Measurements from ENCODE around the gene EMILIN2.

The EMILIN2 gene

DNA sequence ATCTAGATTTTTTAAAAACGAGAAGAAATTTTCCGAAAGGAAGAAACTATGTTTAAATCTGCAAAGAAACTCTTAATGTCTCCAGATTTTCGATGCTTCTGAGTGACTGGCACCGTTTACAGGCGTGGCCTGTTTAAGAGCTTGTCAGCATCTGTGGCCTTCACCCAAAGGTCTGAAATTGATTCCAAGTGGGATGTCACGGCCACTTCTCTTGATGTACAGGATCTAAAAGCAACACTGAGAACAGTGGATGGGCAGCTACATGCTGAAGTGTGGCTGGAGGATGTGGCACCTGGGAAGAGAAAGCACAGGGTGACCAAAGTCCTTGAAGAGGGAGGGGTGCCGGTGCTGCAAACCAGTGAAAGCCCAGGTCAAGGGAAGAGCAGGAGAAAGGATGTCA lies 28.0 kb downstream of the EMILIN2 start:
- no peak overlapping the region for H3K4me3 ChIP-seq (ENCODE audit: low read length, poor library complexity, severe bottlenecking)
- no peaks in the 10 kb centered on the region for H3K9me3 ChIP-seq (ENCODE audit: insufficient read depth, low read depth, low read length)
- no peaks in the 10 kb centered on the region for H3K79me2 ChIP-seq (ENCODE audit: insufficient read depth, low read length)
- H3K9me2 ChIP-seq (replicated peaks; ENCODE audit: low read depth, low read length) = no peaks in the 10 kb centered on the region
- no peaks in the 10 kb centered on the region for H3F3A ChIP-seq (ENCODE audit: low read depth)
- H3K27me3 ChIP-seq (ENCODE audit: insufficient read depth, low read length, poor library complexity, severe bottlenecking) = no peaks in the 10 kb centered on the region
- H3K9ac ChIP-seq (ENCODE audit: low read depth, low read length, poor library complexity, severe bottlenecking) = no peak overlapping the region
- no peaks in the 10 kb centered on the region for H3K36me3 ChIP-seq (ENCODE audit: insufficient read depth, low read length)
- H3K4me2 ChIP-seq (ENCODE audit: low read depth, low read length, poor library complexity, severe bottlenecking) = no peak overlapping the region
- no peak for TF ChIP-seq EZH2phosphoT487 (IDR thresholded peaks at IDR 0.05; ENCODE audit: borderline replicate concordance)
- TF ChIP-seq, protein P1, sequence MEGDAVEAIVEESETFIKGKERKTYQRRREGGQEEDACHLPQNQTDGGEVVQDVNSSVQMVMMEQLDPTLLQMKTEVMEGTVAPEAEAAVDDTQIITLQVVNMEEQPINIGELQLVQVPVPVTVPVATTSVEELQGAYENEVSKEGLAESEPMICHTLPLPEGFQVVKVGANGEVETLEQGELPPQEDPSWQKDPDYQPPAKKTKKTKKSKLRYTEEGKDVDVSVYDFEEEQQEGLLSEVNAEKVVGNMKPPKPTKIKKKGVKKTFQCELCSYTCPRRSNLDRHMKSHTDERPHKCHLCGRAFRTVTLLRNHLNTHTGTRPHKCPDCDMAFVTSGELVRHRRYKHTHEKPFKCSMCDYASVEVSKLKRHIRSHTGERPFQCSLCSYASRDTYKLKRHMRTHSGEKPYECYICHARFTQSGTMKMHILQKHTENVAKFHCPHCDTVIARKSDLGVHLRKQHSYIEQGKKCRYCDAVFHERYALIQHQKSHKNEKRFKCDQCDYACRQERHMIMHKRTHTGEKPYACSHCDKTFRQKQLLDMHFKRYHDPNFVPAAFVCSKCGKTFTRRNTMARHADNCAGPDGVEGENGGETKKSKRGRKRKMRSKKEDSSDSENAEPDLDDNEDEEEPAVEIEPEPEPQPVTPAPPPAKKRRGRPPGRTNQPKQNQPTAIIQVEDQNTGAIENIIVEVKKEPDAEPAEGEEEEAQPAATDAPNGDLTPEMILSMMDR (conservative IDR thresholded peaks at IDR 0.05; ENCODE audit: low read length) = no peak
- peak overlapping the region; percentile 14; the same call in 1 of the 2 replicates for H2AFZ ChIP-seq (ENCODE audit: low read length)
- H3K4me1 ChIP-seq (ENCODE audit: insufficient read depth, low read length, poor library complexity, severe bottlenecking) = no peaks in the 10 kb centered on the region
- no peaks in the 10 kb centered on the region for H4K20me1 ChIP-seq (ENCODE audit: insufficient read depth, low read length, poor library complexity, severe bottlenecking)

DNA sequence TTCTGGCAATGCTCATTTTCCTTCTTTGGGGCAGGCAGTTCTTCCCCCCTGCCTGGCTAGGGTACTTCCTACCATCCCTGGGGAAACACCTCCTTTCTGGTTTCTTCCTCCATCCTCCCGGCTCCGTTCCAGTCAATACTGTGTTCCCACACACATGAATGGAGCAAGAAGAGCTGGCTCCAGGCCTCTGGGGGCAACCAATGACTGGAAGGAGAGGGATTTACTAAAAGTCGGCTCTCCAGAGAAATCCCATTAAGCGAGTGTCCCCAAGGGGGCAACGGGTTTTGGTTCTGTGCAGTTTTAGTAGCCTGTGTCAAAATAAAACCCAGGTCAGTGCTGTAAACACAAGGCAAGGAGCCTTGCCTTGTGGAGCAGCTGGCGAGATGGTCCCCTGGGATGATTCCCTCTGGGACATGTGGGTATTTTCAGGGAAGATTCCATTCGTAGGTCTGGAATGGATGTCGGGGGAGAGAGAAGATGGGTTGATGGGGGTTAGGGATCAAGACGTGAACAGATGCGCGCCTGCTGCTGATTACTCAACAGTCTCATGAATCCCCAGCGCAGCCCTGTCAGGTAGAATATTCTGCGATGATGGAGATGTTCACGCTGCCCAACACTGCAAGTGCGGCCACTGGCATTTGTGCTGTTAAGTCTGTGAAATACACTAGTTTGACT lies 32.0 kb downstream of the EMILIN2 start:
- TF ChIP-seq, protein P1 (conservative IDR thresholded peaks at IDR 0.05; ENCODE audit: low read length) = no peak
- TF ChIP-seq EZH2phosphoT487 (IDR thresholded peaks at IDR 0.05; ENCODE audit: borderline replicate concordance) = no peak
- no peak overlapping the region for H3K4me2 ChIP-seq (ENCODE audit: low read depth, low read length, poor library complexity, severe bottlenecking)
- no peaks in the 10 kb centered on the region for H3K9me2 ChIP-seq (replicated peaks; ENCODE audit: low read depth, low read length)
- H3K27me3 ChIP-seq (ENCODE audit: insufficient read depth, low read length, poor library complexity, severe bottlenecking) = no peaks in the 10 kb centered on the region
- no peaks in the 10 kb centered on the region for H3K79me2 ChIP-seq (ENCODE audit: insufficient read depth, low read length)
- H3K9ac ChIP-seq (ENCODE audit: low read depth, low read length, poor library complexity, severe bottlenecking) = no peak overlapping the region
- no peaks in the 10 kb centered on the region for H3K36me3 ChIP-seq (ENCODE audit: insufficient read depth, low read length)
- H3F3A ChIP-seq (ENCODE audit: low read depth) = no peaks in the 10 kb centered on the region
- no peaks in the 10 kb centered on the region for H4K20me1 ChIP-seq (ENCODE audit: insufficient read depth, low read length, poor library complexity, severe bottlenecking)
- H2AFZ ChIP-seq (ENCODE audit: low read length) = no peak overlapping the region
- no peaks in the 10 kb centered on the region for H3K9me3 ChIP-seq (ENCODE audit: insufficient read depth, low read depth, low read length)
- no peak overlapping the region for H3K4me3 ChIP-seq (ENCODE audit: low read length, poor library complexity, severe bottlenecking)
- peaks cover 18% of the 10 kb centered on the region for H3K4me1 ChIP-seq (ENCODE audit: insufficient read depth, low read length, poor library complexity, severe bottlenecking)

DNA sequence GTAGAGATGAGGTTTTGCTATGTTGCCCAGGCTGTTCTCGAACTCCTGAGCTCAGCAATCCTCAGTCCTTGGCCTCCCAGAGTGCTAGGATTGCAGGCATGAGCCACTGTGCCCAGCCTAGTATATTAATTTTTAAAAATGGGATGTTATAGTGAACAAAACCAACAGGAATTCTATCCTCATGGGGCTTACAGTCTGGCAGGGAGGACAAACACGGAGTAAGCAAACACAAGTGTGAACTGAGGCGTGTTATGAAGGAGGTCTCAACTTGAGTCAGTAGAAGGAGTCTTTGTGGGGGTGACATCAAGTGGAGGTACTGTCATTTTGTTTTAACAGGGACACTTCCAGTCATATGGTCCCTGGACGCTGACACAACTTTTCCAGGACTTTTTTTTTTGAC lies 33.1 kb downstream of the EMILIN2 start:
- Histone ChIP-seq H3K27me3 (ENCODE audit: insufficient read depth, low read length, poor library complexity, severe bottlenecking) (no peaks in the 10 kb centered on the region), H4K20me1 (ENCODE audit: insufficient read depth, low read length, poor library complexity, severe bottlenecking) (no peaks in the 10 kb centered on the region), H3K36me3 (ENCODE audit: insufficient read depth, low read length) (no peaks in the 10 kb centered on the region), H3F3A (ENCODE audit: low read depth) (no peaks in the 10 kb centered on the region), H3K9me2 (replicated peaks; ENCODE audit: low read depth, low read length) (no peaks in the 10 kb centered on the region), H3K9ac (ENCODE audit: low read depth, low read length, poor library complexity, severe bottlenecking) (no peak overlapping the region), H3K9me3 (ENCODE audit: insufficient read depth, low read depth, low read length) (no peaks in the 10 kb centered on the region), H3K4me1 (ENCODE audit: insufficient read depth, low read length, poor library complexity, severe bottlenecking) (peaks cover 28% of the 10 kb centered on the region), H3K79me2 (ENCODE audit: insufficient read depth, low read length) (no peaks in the 10 kb centered on the region), H3K4me3 (ENCODE audit: low read length, poor library complexity, severe bottlenecking) (no peak overlapping the region), H3K4me2 (ENCODE audit: low read depth, low read length, poor library complexity, severe bottlenecking) (no peak overlapping the region), H2AFZ (ENCODE audit: low read length) (no peak overlapping the region)
- TF ChIP-seq, protein P1 (conservative IDR thresholded peaks at IDR 0.05; ENCODE audit: low read length) = no peak
- TF ChIP-seq EZH2phosphoT487 (IDR thresholded peaks at IDR 0.05; ENCODE audit: borderline replicate concordance) = no peak

Measured in Loucy (cell line).